SH-SY5Y (cell line): ENCODE data around the gene MATN1.

Experiments
- GATA2 ChIP-seq: IDR thresholded peaks from 2 replicates; pipeline ENCODE4 v1.6.1; 2011; ENCODE audit warnings: mild to moderate bottlenecking, low read depth, low read length
- GATA3 ChIP-seq: IDR thresholded peaks from 2 replicates; pipeline ENCODE4 v1.6.1; 2011; ENCODE audit warnings: low read depth, mild to moderate bottlenecking, low read length, moderate library complexity

MATN1 gene

GRCh38 chr1:30685796-30686165 lies 37.6 kb downstream of the MATN1 start:
- TF ChIP-seq GATA2 (no peak), GATA3 (no peak)

DNA sequence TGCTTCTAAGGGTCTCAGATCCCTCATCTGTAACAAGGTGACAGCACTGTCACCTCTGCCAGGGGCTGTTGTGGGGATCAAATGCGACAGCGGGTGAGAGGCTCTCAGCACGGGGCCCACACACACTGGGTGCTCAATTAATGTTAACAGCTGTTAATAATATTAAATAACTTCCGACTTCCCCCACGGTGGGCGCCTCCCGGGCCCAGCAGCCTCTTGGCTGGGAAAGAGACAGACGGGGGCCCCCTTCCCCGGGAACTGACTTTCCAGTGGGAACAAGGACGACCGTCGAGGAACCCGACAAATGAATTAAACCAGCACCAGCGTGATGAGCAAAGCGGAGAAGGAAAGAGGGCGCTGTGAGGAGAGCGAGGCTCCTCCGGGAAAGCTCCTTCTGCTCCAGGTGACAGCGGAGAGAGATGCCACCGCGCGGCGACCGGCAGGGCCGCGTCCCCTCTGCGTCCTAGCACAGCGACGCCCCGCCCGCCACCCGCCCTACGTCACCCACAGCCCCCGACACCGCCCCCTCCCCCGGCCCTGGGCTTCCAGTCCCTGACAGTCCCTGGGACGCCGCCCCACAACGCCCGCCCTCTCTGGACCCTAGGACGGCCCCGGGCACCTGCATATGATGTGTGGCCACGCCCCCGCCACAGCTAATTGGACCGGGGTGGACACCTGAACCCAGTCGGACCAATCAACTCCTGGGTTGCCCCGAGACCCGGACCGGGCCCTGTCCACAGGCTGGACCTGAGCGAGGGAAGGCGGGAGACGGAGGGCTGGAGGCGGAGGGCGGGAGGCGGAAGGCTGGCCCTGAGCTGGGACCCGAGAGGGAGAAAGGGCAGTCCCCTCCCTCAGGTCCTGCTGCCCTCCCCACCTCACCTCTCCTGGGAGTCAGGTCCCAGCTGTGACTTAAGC lies 38.2 kb downstream of the MATN1 start:
- TF ChIP-seq GATA3 = no peak
- no peak for TF ChIP-seq GATA2

- TF ChIP-seq GATA3 (no peak), GATA2 (no peak)
Measured at GRCh38 chr1:30684259-30684658, 39.1 kb downstream of the MATN1 start.

DNA sequence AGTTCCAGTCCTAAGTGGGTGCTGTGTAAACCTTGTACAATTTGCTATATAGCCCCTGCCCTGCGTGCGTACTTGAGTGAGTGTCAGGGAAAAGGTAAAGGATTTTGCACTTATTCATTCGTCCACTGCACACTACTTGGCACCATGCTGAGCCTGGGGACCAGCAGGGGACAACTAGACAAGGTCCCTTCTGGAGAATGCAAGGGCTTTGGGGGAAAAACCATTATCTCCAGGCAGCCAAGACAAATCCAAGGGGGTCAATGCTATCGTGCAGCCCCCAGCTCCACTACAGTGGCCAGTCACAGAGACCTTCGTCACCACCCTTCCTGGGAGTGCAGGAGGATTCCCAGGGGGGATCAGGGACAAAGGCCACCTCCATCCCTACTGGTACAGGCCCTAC lies 39.7 kb downstream of the MATN1 start:
- TF ChIP-seq GATA2 (no peak), GATA3 (no peak)

GRCh38 chr1:30682396-30683275 lies 40.7 kb downstream of the MATN1 start:
- no peak for TF ChIP-seq GATA2
- no peak for TF ChIP-seq GATA3

- no peak for TF ChIP-seq GATA2
- TF ChIP-seq GATA3 = no peak
Measured at GRCh38 chr1:30681782-30682181, 41.6 kb downstream of the MATN1 start.

DNA sequence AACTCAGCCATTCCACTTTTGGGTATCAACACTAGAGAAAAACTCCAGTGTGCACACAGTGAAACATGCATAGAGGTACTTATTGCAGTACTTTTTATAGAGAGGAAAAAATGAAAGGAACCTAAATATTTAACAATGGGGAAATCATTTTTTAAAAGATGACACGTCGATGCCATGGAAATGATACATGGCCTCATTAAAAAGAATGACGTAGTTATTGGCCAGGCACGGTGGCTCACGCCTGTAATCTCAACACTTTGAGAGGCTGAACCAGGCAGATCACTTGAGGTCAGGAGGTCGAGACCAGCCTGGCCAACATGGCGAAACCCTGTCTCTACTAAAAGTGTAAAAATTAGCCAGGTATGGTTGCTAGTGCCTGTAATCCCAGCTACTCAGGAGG lies 42.5 kb downstream of the MATN1 start:
- TF ChIP-seq GATA2 = no peak
- TF ChIP-seq GATA3 = no peak

GRCh38 chr1:30680429-30680828 lies 43.0 kb downstream of the MATN1 start:
- no peak for TF ChIP-seq GATA3
- no peak for TF ChIP-seq GATA2

DNA sequence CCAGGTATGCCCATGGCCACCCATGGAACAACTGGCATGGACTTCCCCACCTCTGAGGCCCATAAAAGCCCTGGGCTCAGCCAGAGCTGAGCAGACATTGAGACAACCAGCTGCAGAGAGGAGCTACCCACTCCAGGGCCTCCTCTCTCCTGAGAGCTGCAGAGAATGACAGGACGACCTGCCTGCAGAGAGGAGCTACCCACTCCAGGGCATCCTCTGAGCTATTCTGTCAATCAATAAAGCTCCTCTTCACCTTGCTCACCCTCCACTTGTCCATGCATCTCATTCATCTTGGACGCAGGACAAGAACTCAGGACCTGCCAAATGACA lies 43.4 kb downstream of the MATN1 start:
- TF ChIP-seq GATA2 (no peak), GATA3 (no peak)

DNA sequence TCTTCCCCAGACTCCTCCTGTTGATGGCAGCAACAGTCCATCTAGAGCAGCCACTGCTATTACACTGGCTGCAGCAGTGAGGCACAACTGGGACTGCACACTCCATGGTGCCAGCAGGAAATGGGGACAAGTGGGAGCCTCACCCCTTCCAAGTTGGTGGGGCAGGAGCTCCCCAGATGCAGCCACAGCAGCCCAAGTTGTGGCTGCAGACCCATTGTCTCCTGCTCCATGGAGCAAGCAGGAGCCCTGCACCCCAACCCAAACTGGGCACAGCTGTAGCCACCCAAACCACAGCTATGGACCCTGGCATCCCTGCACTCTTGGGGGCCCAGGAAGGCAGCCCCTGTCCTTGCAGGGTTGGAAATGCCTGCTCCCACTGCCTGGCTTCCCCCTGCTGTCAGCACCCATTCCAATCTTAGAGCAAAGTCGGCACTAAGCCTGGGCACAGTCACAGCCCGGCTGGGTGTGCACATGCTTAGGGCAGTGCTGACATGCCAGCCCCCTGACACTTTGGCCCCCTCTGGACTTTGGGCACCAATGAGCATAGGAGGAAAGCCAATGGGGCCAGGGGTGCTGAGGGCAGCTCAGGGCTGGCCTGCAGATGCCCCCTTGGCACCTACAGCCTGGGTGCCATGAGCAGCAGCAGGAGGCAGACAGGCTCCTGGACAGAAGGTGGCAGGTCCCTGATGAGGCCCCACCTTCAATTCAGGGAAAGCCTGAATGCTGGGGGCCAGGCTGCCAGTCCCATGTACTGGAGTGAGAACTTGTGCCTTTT lies 44.0 kb downstream of the MATN1 start:
- TF ChIP-seq GATA3 (no peak), GATA2 (no peak)

DNA sequence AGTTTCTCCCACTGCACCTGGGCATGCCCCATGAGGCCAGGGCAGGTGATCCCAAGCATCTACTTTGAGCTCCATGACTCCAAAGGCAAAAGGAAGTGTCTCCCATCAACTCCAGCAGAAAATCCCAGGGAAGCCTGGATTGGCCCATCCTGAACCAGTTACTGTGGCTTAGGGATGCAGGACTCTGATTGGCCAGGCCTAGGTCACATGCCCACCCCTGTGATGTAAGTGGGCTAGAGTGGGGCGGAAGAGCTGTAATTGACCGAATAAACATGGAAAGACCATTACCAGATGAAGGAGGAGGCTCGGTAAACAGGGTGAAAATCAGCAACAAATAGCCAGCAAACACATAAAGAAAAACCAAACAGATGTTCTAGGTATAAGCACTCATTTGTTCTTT lies 45.2 kb downstream of the MATN1 start:
- TF ChIP-seq GATA3 (no peak), GATA2 (no peak)

DNA sequence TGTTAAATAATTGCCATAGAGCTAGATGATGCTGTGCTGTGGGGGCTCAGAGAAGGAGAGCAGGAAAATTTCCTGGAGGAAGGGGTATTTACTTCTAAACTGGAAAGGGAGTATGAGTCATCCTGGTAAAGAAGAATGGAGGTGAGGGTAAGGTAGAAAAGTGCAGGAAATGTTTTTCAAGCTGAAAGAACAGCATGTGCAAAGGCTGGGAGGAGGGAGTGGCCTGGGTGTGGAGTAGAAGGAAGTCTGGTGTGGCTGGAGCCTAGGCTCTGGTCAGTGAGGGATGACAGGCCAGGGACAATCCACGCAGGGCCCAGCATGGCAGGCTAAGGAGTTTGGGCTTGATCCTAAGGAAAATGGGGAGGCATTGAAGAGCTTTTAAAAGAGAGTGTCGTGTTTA lies 45.9 kb downstream of the MATN1 start:
- TF ChIP-seq GATA3 (no peak), GATA2 (no peak)

GRCh38 chr1:30675761-30676160 lies 47.6 kb downstream of the MATN1 start:
- TF ChIP-seq GATA3 (no peak), GATA2 (no peak)

DNA sequence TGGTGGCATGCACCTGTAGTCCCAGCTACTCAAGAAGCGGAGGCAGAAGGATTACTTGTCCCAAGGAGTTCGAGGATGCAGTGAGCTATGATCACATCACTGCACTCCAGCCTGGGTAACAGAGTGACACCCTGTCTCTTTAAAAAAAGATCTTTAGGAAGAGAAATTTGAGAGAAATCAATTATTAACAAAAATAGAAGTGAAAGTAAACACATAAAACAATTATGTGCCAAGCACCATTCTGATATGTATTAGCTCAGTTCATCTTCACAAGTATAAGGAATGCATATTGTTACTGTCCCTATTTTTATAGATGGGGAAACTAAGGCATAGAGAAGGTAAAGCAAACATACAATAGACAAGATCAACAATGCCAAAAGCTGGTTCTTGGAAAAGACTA lies 48.1 kb downstream of the MATN1 start:
- no peak for TF ChIP-seq GATA3
- TF ChIP-seq GATA2 = no peak
